GM18498 (cell line): Measurements from ENCODE around the gene ITGA5.

ENCODE experiments used
- ATAC-seq: cut with Tn5 transposase; IDR thresholded peaks from one replicate; pipeline ENCODE4 v1.9.1; 2021; ENCODE audit warnings: mild to moderate bottlenecking, moderate library complexity; ENCODE audit not compliant: unreplicated experiment

The ITGA5 gene

DNA sequence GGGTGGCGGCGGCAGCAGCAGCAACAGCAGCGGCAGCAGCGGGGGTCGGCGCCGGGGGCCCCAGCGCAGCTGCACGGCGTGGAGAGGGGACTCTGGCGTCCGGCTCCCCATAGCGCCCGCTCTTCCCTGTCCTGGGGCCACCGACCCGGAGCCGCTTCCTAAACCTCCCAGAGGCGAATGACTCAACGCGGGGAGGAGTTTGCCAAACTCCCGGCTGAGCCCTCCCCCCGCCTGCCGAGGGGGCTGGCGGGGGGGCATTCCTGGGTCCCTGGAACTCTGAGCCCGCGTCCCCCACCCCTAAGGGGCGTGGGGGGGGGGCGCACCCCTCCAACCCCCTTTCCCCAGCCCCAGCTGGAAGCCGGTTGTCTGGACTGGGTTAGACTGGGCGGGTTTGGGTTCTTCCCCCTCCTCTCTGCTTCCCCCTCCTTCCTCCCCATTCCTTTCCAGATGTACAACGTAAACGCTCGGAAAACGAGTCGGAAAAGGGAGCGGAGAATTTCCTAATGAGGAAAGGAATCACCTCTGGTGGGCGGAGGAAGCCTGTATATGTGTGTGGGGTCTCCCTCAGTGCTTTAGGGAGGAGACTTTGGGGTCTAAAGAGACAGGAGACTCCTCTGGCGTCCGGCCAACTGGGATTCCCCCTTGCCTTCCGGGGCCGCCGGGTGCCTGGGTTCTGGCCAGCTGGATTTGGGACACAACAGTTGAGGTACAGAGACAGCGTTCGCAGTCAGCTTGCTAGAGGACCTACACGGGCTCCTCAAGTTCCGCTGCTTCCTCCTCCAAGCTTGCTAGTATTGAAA, at the start of gene ITGA5:
Gene ITGA5 (minus strand): TSS at position 179 of the 800 bp plus-strand sequence. CDS start 68 bp downstream, at position 111.
- no peak for ATAC-seq

DNA sequence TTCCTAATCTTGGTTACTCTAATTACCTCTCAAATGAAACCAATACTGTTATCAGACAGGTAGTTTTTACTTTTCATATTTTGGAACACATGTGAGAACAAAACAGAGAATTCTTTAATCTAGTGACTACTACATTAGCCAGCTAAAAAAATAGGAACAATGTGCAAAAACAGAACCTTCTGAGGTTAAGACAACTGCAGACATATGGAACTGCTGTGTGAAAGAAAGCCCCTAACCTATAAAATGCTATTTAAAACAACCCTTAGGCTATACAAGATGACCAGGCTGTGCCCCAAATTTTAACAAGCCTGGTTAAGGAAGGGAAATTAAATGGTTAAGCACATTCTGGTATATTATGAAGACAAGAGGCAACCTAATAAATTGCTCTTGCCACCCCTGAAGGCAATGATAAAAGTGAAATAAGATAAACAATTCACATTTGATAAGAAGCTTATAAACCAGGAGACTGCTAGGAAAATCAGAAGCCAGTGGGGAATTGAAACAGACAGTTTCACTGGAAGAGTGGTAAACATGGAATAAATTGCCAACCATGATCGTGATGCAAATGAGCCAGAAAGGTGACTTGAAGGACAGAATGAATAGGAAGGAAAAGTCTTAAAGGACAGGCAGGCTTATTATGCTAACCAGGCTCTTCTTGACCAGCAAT, 46.9 kb upstream of the ITGA5 start:
- no peak for ATAC-seq

DNA sequence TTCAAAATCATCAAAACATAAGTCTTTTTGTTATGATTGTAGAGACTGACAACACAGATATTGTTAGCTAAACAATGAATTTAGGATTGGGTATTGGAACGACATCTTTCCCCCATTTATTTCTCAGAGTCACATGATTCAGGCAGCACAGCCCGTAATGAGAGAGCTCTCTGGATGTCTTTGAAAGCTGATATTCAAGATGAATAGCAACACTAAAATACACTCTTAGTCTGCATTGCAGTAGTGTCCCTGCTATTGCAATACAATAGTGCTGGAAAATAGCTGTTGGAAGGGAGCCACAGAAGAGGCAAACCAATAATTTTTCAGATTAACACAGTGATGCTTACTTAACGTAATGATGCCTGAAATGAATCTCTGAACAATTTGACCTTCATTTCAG, 44.4 kb upstream of the ITGA5 start:
- no peak for ATAC-seq

- ATAC-seq, result no peak
Observed at GRCh38 chr12:54463034-54463433, 44.0 kb upstream of the ITGA5 start.

DNA sequence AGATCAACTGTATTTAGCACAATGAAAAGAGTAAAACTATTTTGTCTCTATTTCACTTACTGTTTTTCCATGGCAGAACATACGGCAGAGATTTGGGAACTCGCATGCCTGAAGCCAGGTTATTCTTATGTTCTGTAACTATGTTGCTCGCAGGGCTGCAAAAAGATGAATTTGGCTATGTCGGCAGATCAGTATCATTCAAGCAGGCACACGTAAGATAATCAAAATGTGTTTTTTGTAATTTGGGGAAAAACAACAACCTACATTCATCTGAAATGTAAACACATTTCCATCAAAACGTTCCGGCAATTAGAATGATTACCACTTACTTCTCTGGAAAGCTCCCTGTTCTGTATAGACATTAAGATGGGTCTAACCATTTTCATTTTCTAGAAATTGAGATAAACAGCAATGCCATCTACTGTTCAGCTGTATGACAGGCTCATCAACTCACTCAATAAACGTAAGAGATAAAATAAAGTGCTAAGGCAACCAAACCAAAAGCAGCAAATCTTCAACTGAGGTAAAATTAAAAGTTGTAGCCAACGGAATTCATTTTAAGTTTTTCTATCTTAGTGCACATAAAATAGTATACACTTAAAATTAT, 41.4 kb upstream of the ITGA5 start:
- ATAC-seq, result no peak

- no peak for ATAC-seq
Observed at GRCh38 chr12:54459355-54459754, 40.3 kb upstream of the ITGA5 start.

DNA sequence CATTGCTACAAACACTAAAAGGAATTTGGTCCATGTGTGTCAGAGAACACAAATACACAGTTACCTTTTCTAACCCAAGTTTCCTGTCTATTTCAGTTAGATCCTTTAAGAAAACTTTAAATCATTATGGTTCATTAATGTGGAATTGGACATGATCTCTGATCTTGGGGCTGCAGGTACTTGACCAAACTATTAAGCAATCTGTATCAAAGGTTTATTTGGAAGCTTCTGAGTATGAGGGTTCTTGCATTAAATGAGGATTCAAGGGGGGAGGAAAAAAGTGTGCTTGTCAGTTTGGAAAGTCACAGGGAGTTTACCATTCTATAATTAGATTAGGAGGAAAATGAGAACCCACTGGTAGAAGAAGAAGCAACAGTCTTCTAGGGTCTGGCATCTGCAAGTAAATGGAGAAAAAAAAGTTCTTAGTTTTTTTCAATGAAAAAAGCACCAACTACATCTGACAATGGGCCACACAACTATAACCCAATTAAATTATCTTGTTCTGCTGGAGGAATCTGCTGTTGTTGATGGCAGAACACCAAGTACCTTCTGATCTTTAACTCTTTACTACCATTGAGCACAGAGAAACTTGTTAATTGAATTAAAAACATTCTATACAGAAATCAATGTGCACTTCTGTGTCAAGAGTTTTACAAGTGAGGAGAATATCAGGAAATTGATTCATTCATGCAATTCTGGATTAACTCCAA, 36.8 kb upstream of the ITGA5 start:
- no peak for ATAC-seq

- ATAC-seq, result no peak
Observed at GRCh38 chr12:54452628-54453027, 33.6 kb upstream of the ITGA5 start.

DNA sequence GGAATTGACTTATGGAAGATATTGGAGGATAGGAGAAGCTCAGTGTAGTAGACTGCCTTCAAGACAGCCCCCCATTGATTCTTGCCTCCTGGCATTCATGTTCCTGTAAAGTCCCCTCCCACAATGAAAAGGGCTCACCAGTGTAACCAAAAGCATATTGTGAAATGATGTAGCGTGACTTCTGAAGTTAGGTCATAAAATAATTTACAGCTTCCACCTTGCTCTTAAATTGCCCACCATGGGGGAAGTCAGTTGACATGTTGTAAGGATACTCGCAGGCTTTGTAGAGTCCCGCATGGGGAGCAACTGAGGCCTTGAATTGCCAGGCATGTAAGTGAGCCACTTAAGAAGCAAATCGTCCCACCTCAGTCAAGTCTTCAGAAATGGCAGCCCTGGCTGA, 29.3 kb upstream of the ITGA5 start:
- no peak for ATAC-seq

- no peak for ATAC-seq
Observed at GRCh38 chr12:54447917-54448316, 28.9 kb upstream of the ITGA5 start.

DNA sequence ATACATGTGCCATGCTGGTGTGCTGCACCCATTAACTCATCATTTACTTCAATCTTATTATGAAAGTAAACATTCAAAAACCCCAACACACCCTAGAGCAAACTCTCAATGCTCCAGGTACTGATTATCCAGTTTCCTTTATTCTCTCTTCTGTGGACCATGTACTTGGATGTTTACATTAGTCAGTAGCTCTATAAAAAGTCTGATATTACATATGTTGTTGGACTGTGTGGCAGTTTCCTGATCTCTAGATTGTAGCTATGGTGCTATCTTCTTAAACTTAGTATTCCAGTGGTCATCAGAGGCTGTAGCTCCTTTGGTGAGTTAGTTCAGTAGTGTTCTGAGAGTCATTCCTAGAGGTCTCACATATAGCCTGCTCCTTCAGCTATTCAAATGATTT, 25.1 kb upstream of the ITGA5 start:
- no peak for ATAC-seq

DNA sequence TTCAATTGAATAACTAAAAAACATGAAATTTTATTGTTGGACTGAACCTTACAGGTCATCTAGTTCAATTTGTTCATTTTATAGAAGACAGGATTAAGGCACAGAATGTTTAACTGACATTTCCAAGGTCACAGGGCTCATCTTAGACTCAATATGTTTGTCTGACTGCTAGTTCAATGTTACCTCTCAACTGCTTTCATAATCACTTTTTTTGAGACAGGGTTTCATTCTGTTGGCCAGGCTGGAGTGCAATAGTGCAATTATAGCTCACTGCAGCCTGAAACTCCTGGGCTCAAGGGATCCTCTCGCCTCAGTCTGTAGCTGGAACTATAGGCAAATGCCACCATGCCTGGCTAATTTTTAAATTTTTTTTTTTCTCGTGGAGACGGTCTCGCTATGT, 24.4 kb upstream of the ITGA5 start:
- ATAC-seq, result no peak

DNA sequence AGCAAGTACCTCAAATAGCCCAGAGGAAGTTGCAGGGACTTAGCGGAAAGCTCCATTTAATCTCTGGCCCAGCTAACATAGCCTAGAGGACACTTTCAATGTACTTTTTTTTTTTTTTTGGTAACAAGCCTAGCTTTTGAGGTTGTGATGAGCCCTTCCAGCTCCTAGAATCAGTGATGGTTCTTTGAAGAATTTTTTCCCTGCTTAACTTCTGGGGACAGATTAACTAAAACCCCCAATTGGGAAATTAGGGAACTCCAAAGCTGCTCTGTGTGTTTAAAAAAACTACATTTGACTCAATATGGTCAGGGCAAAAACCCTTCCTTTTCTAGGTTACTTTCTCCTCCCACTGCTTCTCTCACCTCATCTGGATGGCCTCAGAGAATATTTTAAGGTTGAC, 23.9 kb upstream of the ITGA5 start:
- no peak for ATAC-seq

- ATAC-seq, result no peak
Observed at GRCh38 chr12:54442099-54442498, 23.0 kb upstream of the ITGA5 start.

DNA sequence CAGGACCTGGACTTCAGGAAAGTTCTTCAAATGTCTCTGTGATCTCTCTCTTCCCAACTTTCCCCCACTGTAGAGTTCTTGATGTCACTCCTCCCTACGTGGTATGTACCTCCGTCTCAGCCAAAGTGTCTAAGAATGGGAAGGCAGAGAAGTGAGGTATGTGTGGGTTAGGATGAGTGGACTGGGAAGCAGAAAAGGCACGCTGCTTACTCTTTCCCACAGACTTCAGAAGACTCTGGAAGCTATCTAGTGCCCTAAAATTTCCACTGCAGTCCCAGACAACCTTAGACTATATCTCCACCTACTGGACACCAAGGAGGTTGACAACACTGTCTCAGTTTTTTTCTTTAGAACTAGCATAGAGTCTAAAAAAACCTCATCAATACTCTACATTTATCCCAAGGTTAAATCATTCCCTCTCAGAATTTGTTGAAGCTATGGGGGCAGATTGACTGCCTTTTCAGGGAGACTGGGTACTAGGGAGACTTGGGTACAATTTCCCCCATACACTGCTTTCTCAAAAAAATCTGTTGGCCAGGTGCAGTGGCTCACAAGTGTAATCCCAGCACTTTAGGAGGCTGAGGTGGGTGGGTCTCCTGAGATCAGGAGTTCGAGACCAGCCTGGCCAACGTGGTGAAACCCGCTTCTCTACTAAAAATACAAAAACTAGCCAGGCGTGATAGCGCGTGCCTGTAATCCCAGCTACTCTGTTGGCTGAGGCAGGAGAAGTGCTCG, 20.6 kb upstream of the ITGA5 start:
- ATAC-seq, result no peak

- ATAC-seq, result no peak
Observed at GRCh38 chr12:54439096-54439495, 20.0 kb upstream of the ITGA5 start.

DNA sequence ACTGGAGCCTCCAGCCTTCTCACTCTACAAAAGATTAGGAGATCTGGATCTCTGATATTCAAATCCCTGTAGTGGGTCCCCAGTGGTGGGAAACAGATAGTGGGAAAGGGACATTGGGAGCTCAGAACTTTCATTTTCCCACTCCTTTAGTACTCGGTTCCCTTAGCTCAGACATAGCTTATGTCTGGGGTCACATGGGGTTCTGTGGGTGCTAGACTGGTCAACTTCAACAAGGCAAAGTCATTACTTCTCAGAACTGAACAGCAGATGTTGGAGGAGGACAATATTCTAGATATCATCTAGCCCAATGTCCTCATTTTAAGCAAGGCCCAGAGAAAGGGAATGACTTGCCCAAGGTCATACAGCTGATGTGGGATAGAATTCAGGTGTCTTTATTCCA, 19.5 kb upstream of the ITGA5 start:
- no peak for ATAC-seq

DNA sequence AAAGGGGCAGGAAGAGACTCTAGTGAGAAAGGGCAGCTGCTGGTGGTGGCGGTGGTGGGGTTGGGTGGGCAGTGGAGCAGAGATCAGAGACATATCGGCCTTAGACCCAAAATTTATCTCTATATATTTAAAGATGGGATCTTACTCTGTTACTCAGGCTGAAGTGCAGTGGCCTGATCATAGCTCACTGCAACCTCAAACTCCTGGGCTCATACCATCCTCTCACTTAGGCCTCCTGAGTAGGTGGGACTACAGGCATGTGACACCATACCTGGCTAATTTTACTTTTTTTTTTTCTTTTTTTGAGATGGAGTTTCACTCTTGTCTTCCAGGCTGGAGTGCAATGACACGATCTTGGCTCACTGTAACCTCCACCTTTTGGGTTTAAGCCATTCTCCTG, 18.6 kb upstream of the ITGA5 start:
- ATAC-seq, result no peak

GRCh38 chr12:54437243-54437642, 18.2 kb upstream of the ITGA5 start:
- no peak for ATAC-seq

GRCh38 chr12:54432815-54433164, 13.7 kb upstream of the ITGA5 start:
- no peak for ATAC-seq
